Cardiac fibroblast (primary cell): ENCODE results near the gene ULK3.

ENCODE experiments used
- DNase-seq, 2 donors: peaks; one replicate each; pipeline versions ENCODE4 v3.0.0 to v3.0.0-alpha.2; 2010; ENCODE audit warnings: low read depth in 2 of 2
- H3K4me3 ChIP-seq, 2 donors: replicated peaks in 1 of 2; 1 replicate in 1 of 2; 2 replicates in 1 of 2; pipeline ENCODE4 v1.5.1; 2011; ENCODE audit warnings: low read depth in 2 of 2, low read length in 2 of 2, mild to moderate bottlenecking in 2 of 2, moderate library complexity in 1 of 2
- CTCF ChIP-seq: IDR thresholded peaks from one replicate; pipeline ENCODE4 v1.5.1; 2011; ENCODE audit warnings: low read depth, mild to moderate bottlenecking, low read length, inconsistent platforms

ULK3 gene

DNA sequence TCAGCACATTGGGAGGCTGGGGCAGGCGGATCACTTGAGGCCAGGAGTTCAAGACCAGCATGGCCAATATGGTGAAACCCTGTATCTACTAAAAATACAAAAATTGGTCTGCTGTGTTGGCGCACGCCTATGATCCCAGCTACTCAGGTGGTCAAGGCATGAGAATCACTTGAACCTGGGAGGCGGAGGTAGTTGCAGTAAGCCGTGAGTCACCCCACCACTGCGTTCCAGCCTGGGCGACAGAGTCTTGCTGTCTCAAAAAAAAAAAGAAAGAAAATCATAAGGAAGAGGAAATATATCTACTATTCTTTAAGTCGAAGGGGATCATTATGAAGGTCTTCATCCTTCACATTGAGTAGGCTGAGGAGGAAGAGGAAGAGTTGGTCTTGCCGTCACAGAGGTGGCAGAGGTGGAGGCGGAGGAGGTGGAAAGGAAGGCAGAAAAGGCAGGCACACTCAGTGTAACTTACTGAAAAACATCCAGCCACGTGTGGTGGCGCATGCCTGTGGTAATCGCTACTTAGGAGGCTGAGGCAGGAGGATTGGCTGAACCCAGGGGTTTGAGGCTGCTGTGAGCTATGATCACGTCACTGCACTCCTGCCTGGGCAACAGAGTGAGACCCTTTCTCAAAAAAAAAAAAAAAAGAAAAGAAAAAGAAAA lies 46.9 kb downstream of the ULK3 start:
- no peak for TF ChIP-seq CTCF
- no peak for DNase-seq
- H3K4me3 ChIP-seq = no peak overlapping the region

DNA sequence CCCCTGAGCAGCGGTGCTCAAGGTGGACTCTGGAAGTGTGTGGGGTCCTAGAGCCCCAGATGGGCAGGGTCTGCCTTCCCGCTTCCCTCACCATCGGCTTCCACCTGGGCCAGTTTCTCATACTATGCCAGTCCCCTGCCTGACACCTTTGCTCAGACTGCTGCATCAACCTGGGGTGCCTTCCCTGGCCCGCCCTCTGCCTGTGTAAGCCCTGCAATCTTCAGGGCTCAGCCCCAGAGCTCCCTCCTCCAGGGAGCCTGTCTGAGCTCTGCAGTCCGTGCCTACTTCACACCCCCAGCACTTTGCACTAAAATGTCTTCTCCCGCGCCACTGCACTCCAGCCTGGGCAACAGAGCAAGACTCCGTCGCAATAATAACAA lies 48.0 kb downstream of the ULK3 start:
- H3K4me3 ChIP-seq = no peak overlapping the region
- TF ChIP-seq CTCF = no peak
- DNase-seq = no peak

DNA sequence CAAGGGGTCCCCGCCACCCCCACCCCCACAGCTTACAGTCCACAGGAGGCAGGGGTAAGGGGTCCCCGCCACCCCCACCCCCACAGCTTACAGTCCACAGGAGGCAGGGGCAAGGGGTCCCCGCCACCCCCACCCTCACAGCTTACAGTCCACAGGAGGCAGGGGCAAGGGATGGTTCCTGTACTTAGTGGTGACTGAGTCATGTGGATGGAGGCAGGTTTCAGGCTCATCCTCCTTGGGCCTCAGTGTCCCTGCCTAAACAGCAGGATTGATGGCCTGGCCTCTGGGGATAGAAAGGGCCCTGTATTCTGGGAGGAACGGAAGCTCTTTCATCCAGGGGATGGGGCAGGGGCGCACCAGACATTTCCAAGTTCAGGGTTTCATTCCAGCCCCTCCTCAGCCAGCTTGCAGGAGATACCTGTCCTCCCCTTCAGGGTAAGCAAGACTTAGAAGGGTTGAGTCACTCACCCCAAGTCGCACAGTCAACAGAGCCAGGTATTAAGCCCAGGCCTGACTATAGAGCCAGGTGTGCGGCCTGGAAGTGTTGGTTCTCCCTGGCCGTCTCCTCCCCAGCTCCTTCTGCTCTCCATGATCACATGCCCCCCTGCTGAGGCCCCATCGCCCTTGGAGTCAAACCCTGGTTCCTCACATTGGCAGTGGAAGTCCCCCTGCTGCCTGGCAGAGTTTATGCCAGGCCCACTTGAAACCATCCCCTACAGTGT lies 48.5 kb downstream of the ULK3 start:
- DNase-seq = no peak
- H3K4me3 ChIP-seq = no peak overlapping the region
- no peak for TF ChIP-seq CTCF

DNA sequence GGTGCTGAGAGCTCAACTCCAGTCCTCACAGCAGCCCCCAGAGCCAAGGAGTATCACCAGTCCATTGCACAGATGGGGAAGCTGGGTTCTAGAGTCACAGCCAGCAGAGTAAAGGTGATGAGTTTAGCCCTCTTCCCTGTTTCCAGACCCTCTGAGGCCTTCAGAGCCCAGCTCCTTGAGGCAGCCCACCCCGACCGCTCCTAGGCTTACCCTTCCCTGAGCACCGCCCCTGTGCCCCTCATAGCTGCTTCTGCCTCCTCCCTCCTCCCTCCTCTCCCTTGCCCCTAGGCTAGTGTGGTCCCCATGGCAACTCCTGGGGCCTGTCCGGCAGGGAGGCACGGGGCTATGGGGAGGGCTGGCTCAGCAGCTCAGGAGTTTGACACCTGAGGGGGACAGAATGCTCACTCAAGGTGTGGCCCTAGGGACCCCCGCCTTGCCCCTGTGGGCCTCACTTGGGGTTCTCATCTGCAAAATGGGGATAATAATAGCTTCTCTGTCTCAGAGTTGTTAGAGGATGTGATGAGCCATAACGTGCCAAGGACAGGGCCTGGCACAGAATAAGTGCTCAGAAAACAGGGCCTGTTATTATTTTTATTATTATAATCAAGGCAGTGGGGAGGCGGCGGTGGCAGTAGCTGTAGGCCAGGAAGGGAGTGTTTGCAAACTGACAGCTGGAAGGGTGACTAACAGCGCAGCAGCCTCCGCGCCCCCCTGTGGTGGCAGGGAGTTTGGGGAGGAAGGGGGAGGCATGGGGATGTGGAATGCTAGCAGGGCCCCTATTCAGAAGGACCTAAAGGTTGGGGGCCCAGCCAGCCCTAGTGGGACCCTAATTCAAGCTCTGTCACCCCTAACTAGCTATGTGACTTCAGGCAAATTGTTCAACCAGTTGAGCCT lies 49.6 kb downstream of the ULK3 start:
- TF ChIP-seq CTCF = peak; percentile 52
- no peak overlapping the region for H3K4me3 ChIP-seq
- peak in 1 of 2 donors; percentile 40 for DNase-seq

DNA sequence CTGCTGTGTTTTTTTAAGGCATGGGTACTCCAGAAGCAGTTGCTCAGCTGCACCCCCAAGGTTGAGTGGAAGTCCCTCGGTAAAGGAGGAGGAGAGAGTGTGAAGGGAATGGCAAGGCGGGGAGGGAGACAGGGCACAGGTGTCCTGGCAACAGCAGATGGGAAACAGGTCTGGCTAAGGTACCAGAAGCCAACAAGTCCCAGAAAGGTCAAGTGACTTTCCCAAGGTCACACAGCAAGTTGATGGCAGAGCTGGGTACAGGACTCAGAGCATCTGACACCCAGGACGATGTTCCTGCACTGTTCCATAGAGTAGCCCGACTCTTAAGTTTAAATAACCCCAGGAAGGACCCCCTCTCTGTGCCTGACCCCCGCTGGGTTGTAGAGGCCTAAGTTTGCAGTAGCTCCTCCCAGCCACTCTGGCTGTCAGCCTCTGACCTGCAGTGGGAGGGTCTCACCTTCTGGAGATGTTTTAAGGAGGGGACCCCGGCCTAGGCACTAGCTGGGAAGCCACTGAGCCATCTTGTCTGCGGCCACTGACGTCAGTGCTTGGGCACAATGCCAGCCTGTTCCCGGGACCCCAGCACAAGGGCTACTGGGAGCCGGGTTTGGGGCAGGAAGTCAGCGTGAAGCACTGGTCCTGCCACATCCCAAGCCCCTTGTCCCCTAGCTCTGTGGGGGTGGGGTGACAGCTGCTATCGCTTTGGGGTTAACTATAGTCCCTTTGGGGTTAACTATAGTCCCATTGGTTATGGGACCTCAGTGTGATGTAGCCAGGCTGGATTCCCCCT lies 50.5 kb downstream of the ULK3 start:
- no peak for TF ChIP-seq CTCF
- H3K4me3 ChIP-seq = no peak overlapping the region
- DNase-seq = no peak

- DNase-seq = no peak
- no peak overlapping the region for H3K4me3 ChIP-seq
- no peak for TF ChIP-seq CTCF
Measured at GRCh38 chr15:74791667-74792066, 51.3 kb downstream of the ULK3 start.
